Body of pancreas (tissue), 4 donors: ENCODE data around the gene FSIP2. TPM values are rescaled to one million over a fixed set of nuclear protein-coding genes. Genes with fewer than 3 reads are reported as not detected.

Experiments used
- ATAC-seq: fragments of 150-250 bp; one replicate; pipeline ENCODE4 v1.9.1; 2016
- DNase-seq, 4 donors: peaks; one replicate each; pipeline ENCODE4 v3.0.0-alpha.2; 2019
- H3K27ac ChIP-seq, 4 donors: fragments of 200-600 bp; sonication (generic); 1 replicate in 3 of 4; 2 replicates in 1 of 4; pipeline versions ENCODE4 v1.5.1 to v1.6.1; 2016 to 2019; ENCODE audit warnings: mild to moderate bottlenecking in 1 of 4, mixed read lengths in 1 of 4, moderate library complexity in 1 of 4
- H3K27me3 ChIP-seq, 2 donors: fragments of 200-600 bp; sonication (generic); one replicate each; pipeline ENCODE4 v1.6.0; 2016; ENCODE audit warnings: mild to moderate bottlenecking in 1 of 2
- H3K36me3 ChIP-seq, 2 donors: fragments of 200-600 bp; sonication (generic); replicated peaks in 1 of 2; 2 replicates each; pipeline ENCODE4 v1.5.1; 2016; ENCODE audit warnings: low read depth in 2 of 2; ENCODE audit not compliant: insufficient read depth in 1 of 2
- H3K4me1 ChIP-seq: fragments of 200-600 bp; sonication (generic); one replicate; pipeline ENCODE4 v1.6.0; 2016
- H3K4me3 ChIP-seq, 2 donors: fragments of 200-600 bp; sonication (generic); 1 replicate in 1 of 2; 2 replicates in 1 of 2; pipeline ENCODE4 v1.5.1; 2016 to 2019
- H3K9me3 ChIP-seq, 3 donors: fragments of 200-600 bp; sonication (generic); 1 replicate in 2 of 3; 2 replicates in 1 of 3; pipeline ENCODE4 v1.5.1; 2016
- POLR2A ChIP-seq, 3 donors: fragments of 450-650 bp; IDR thresholded peaks; one replicate each; pipeline ENCODE4 v1.6.1; 2016; ENCODE audit warnings: antibody characterized with exemption in 3 of 3, mild to moderate bottlenecking in 2 of 3
- WGBS, 2 donors: methylation state at CpG; one replicate each; pipeline ENCODE4 v1.1.5; 2017; 5-methylcytosine and 5-hydroxymethylcytosine counted together
- intact Hi-C: fragments of 100-400 bp; cut with DNase I; formaldehyde crosslinking; loops from one replicate; pipeline ENCODE4 v1.15.1; 2023
- total RNA-seq, 2 donors: library from RNA; depleted of rRNA; stranded (reverse); fragments of >200 nt; gene quantifications; one replicate each; pipeline ENCODE4 v1.1.0, GENCODE V29; 2016
- TF ChIP-seq, protein P1 (sequence below), 7 experiments: fragments of 450-650 bp in 4 of 7; fragments of 200-600 bp in 3 of 7; sonication (generic) in 3 of 7; IDR thresholded peaks; one replicate each; pipeline ENCODE4 v1.5.1; 2016 to 2019; ENCODE audit warnings: antibody characterized with exemption in 7 of 7

Gene FSIP2
- total RNA-seq, 2 donors from 2014 or later = 1.3 to 3.1 TPM

DNA sequence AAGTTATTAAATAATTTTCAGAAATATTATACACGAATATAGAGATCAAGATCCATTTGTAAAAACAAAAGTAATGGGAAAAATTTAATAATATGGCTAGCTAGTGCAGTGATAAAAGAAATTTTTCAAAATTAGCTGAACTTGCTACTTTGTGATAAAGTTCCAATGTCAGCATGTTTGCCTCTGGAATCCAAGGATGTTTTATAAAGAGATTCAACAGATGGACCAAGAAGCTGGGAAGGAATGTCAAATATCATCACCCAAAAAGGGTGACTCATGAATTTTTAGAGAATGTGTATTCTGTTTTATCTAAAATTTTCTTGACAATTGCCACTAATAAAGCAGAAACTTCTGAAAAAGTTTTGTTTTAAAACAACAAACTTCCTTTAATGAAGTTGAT is 95.3 kb downstream of the FSIP2 start:
- H3K4me1 ChIP-seq = no peaks in the 10 kb centered on the region
- no peak for ATAC-seq
- H3K4me3 ChIP-seq = no peak overlapping the region
- no peak for TF ChIP-seq POLR2A (IDR thresholded peaks at IDR 0.05)
- TF ChIP-seq, protein P1, sequence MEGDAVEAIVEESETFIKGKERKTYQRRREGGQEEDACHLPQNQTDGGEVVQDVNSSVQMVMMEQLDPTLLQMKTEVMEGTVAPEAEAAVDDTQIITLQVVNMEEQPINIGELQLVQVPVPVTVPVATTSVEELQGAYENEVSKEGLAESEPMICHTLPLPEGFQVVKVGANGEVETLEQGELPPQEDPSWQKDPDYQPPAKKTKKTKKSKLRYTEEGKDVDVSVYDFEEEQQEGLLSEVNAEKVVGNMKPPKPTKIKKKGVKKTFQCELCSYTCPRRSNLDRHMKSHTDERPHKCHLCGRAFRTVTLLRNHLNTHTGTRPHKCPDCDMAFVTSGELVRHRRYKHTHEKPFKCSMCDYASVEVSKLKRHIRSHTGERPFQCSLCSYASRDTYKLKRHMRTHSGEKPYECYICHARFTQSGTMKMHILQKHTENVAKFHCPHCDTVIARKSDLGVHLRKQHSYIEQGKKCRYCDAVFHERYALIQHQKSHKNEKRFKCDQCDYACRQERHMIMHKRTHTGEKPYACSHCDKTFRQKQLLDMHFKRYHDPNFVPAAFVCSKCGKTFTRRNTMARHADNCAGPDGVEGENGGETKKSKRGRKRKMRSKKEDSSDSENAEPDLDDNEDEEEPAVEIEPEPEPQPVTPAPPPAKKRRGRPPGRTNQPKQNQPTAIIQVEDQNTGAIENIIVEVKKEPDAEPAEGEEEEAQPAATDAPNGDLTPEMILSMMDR (IDR thresholded peaks at IDR 0.05) = no peak
- 48 to 71% methylated on average over 1 of the region's 1 CpG for WGBS, 2 donors
- peaks cover 0 to 5% (median 0%) of the 10 kb centered on the region in 3 donors for H3K9me3 ChIP-seq
- no peak for DNase-seq
- H3K36me3 ChIP-seq = no peaks in the 10 kb centered on the region
- no peaks in the 10 kb centered on the region for H3K27me3 ChIP-seq
- intact Hi-C loops = no loop called here
- H3K27ac ChIP-seq = no peak overlapping the region

DNA sequence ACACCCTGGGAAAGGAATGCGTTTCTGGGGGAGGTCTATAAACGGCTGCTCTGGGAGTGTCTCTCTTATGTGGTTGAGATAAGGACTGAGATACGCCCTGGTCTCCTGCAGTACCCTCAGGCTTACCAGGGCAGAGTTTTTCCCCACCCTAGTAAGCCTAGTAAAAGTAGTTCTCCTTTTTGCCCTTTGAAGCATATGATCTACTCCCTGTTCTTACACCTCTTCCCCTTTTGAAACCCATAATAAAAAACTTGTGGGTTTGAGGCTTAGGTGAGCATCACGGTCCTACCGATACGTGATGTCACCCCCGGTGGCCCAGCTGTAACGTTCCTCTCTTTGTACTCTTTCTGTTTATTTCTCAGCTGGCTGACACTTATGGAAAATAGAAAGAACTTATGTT is 97.4 kb downstream of the FSIP2 start:
- H3K9me3 ChIP-seq = peaks cover 0 to 13% (median 0%) of the 10 kb centered on the region in 3 donors
- no peaks in the 10 kb centered on the region for H3K4me1 ChIP-seq
- intact Hi-C loops = no loop called here
- H3K27ac ChIP-seq = no peak overlapping the region
- ATAC-seq (no peak), DNase-seq (no peak)
- no peaks in the 10 kb centered on the region for H3K36me3 ChIP-seq
- TF ChIP-seq POLR2A (IDR thresholded peaks at IDR 0.05) = no peak
- TF ChIP-seq, protein P1 (IDR thresholded peaks at IDR 0.05) = no peak
- no peak overlapping the region for H3K4me3 ChIP-seq
- 85 to 92% methylated on average over 8 of the region's 8 CpGs for WGBS, 2 donors
- H3K27me3 ChIP-seq = no peaks in the 10 kb centered on the region

DNA sequence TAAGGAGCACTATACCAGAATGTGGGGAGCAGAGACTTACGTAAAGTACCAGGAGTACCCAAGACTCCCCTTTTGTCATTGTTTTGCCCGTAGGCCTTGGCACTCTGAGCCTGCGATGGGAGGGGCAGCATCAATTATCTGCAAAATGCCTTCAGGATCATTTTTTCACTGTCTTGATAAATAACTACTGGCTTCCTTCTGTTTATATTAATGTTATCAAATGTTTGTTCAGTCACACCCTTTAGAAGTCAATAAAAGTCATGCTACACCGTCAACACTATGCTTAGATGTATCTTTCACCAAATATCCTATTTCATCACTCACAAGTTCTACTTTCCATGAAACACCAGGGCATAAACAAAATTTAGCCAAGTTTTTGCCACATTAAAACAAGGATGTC is 116.3 kb downstream of the FSIP2 start:
- ATAC-seq = no peak
- Histone ChIP-seq H3K36me3 (no peaks in the 10 kb centered on the region), H3K27ac (no peak overlapping the region), H3K4me1 (no peaks in the 10 kb centered on the region), H3K4me3 (no peak overlapping the region), H3K27me3 (no peaks in the 10 kb centered on the region), H3K9me3 (no peaks in the 10 kb centered on the region)
- TF ChIP-seq POLR2A (IDR thresholded peaks at IDR 0.05) = no peak
- TF ChIP-seq, protein P1 (IDR thresholded peaks at IDR 0.05) = no peak
- no peak for DNase-seq
- WGBS, 2 donors = 79 to 80% methylated on average over 4 of the region's 4 CpGs
- intact Hi-C loops = no loop called here

DNA sequence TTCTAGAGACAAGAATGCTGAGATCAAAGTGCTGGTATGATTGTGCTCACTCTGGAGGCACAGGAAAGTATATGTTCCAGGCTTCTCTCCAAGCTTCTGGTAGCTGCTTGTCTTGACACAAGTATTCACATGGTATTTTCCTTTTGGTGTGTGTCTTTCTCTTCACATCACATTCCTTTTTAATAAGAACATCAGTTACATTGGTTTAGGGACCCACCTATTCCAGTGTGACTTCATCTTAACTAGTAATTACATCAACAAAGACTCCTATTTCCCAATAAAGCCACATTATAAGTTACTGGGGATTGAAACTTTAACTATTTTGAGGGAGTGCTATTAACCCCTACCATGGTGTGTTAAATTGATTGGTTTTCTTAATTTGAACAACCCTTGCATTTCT is 119.1 kb downstream of the FSIP2 start:
- no peak overlapping the region for H3K4me3 ChIP-seq
- H3K36me3 ChIP-seq = no peaks in the 10 kb centered on the region
- intact Hi-C loops = no loop called here
- H3K4me1 ChIP-seq = no peaks in the 10 kb centered on the region
- DNase-seq (no peak), ATAC-seq (no peak)
- no peaks in the 10 kb centered on the region for H3K27me3 ChIP-seq
- H3K9me3 ChIP-seq = no peaks in the 10 kb centered on the region
- TF ChIP-seq, protein P1 (IDR thresholded peaks at IDR 0.05) = no peak
- no peak for TF ChIP-seq POLR2A (IDR thresholded peaks at IDR 0.05)
- no peak overlapping the region for H3K27ac ChIP-seq

DNA sequence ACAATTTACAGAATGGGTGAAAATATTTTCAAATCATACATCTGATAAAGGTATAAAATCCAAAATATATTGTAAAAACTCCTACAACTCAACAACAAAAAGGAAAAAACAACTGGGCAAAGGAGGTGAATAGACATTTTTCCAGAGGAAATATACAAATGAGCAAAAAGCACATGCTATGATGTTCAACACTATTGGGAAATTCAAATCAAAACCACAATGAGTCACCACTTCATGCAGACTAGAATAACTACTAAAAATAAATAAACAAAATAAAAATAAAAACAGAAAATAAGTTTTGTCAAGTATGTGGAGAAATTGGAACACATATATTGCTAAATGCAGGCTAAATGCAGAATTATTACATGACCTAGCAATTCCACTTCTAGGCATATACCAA is 120.9 kb downstream of the FSIP2 start:
- DNase-seq (no peak), ATAC-seq (no peak)
- H3K4me3 ChIP-seq = no peak overlapping the region
- no peaks in the 10 kb centered on the region for H3K4me1 ChIP-seq
- H3K27me3 ChIP-seq = no peaks in the 10 kb centered on the region
- no peaks in the 10 kb centered on the region for H3K36me3 ChIP-seq
- TF ChIP-seq POLR2A (IDR thresholded peaks at IDR 0.05) = no peak
- TF ChIP-seq, protein P1 (IDR thresholded peaks at IDR 0.05) = no peak
- no peak overlapping the region for H3K27ac ChIP-seq
- intact Hi-C loops = no loop called here
- H3K9me3 ChIP-seq = no peaks in the 10 kb centered on the region
